K562 treated with DMSO at 1 percent for 4 hours (cell line): ENCODE data around the gene FAM171A1. TPM values are rescaled to one million over a fixed set of nuclear protein-coding genes. Genes with fewer than 3 reads are reported as not detected.

Experiments
- total RNA-seq: library from RNA; unstranded; fragments of 300-600 nt; gene quantifications from 2 replicates; pipeline ENCODE4 v1.2.3, GENCODE V29; 2022; ENCODE audit not compliant: insufficient read depth

Gene FAM171A1
- total RNA-seq = 6.5 and 8.2 TPM in 2 replicates

DNA sequence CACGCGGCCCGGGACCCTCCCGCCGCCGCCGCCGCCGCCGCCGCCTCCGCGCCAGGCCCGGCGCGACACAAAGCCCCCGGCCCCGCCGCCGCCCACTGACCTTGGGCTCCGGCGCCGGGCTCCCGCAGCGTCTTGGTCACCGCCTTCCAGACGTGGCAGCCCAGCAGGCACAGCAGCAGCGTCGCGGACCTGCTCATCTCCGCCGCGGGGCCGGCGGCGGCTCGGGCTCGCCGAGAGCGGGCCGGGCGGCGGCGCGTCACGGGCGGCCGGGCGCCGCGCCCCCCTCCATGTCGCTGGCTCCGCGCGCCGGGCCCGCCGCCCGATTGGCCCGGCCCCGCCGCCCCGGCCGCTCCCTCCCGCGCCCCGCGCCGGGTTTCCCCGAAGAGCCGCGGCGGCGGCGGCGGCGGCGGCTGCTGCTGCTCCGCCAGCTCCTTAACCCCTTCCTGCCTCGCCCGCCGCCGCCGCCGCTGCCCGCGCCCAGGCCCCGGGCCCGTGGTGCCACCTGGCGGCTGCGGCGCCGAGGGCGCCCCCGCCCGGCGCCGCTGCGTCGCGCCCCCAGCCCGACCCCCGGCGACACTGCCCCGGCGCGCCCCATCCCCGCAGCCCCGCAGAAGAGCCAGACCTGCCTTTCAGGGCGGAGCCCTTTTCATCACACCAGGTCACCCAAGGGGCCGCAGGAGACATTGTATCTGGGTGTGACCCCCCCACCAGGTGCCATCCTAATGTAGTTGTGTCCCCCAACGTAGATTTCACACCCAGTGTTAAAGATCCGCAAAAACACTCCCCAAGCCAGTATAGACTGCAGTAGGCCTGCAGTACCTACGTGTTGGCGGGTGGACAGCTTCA lies at the start of gene FAM171A1:
FAM171A1 (minus strand) TSS at position 434 of the 846 bp plus-strand sequence; CDS start at position 197, 237 bp downstream.

DNA sequence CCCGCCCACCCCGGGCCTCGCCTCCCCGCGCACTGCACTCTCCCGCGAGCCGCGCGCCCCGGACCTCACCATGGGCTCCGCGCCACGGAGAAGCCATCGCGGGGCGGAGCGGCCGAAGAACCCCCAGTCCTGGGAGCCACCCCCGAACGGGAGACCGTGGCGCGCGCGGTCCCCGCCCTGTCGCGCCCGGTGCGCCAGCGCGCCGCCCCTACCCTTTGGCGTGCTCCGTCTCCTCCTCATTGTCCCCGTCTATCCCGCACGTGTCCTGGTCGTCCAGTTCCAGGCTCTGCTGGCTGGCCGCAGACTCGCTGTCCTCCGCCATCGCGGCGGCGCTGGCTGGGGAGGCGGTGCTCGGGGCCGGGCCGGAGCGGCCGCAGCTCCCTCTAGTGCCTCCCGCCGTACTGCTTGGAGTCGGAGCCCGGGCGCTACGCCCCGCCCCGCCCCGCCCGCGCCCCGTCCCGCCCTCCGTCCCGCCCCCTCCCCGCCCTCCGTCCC lies 202.8 kb downstream of the FAM171A1 start, which contains the start of gene NMT2:
NMT2 (minus strand) TSS at position 403 of the 495 bp plus-strand sequence; CDS start at position 322, 81 bp downstream.

Other genes with a start within 250 kb of the FAM171A1 start
- 17.9 and 18.1 TPM in 2 replicates for gene NMT2, start 202.6 kb downstream of the FAM171A1 start, total RNA-seq